ENCODE results near the gene SLC17A8.
"Not testable (repeated sequence)": the region's sequence is repeated elsewhere in the genome, so short reads cannot be mapped to it uniquely, and the experiment has no call there.

Gene SLC17A8

GRCh38 chr12:100372853-100373640 is 16.2 kb downstream of the SLC17A8 start:
- no peak for FAIRE-seq

DNA sequence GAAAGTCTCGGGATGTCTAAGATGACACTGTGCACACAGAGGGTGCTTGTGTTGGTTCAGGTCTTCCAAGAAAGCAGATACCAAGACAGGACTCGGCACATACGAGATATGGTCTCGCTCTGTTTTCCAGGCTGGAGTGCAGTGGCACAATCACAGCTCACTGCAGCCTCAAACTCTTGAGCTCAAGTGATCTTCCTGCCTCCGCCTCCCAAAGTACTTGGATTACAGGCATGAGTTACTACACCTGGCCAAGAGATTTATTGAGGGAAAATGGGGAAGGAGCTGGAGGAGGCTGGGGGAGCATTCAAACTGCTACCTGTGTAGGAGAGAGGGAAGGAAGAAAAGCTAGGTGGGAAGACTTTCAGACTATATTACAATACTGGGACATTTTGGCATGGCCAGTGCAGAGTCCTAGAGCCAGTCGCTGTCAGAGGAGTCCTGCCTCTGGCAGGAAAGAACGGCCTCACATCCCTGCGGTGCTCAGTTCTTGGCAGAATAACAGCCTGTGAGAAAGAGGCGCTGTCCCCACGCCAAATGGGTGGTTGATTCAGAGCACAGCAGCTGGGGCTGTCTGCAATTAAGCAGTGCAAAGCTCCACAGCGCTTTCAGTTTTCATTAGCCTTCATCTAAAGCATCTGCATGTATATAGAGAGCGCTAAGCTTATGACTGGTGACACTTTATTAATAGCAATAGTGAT is 18.3 kb downstream of the SLC17A8 start:
- no peak for FAIRE-seq

GRCh38 chr12:100376161-100376560 is 19.3 kb downstream of the SLC17A8 start:
- no peak for FAIRE-seq

- FAIRE-seq, result no peak
These were observed 24.5 kb downstream of the SLC17A8 start for GRCh38 chr12:100381379-100381778.

GRCh38 chr12:100382338-100382737 is 25.5 kb downstream of the SLC17A8 start:
- FAIRE-seq, result no peak

- FAIRE-seq, result no peak
These were observed 27.0 kb downstream of the SLC17A8 start for GRCh38 chr12:100383586-100384558.

- no peak for FAIRE-seq
These were observed 27.7 kb downstream of the SLC17A8 start for GRCh38 chr12:100384559-100384935.

DNA sequence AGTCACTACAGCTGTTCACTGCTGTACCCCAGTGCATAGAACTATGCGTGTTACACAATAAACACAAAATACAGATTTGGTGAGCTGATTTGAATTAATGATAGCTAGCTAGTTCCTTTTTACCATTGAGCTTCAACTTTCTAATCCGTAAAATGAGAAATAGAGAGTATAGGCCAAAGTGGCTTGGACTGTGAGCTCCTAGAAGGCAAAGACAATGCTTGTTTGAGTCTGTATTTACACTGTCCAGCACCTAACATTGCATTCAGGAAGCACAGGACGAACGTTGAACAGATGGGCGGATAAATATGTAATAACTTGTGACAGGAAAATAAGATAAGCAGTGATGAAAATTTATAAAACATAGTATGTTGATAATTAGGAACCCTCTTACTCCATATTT is 31.5 kb downstream of the SLC17A8 start:
- no peak for FAIRE-seq

DNA sequence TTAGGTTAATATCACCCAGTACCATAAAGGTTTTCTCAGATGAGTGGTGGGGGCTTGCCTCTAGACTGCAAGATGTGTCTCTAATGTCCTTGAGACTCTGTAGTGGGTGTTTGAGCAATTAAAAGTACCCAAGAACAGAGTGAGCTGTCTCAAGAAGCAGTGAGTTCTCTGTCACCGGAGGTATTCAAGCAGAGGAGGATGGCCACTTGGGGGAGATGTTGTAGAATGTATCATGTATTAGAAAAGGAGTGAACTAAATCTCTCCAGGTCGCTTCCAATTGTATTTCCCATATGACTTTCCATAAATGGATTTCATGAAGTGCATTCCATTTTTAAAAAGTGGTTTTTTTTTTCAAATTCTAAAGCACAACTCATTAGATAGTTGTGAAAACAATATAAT is 35.0 kb downstream of the SLC17A8 start:
- FAIRE-seq, result no peak

- no peak for FAIRE-seq
These were observed 36.3 kb downstream of the SLC17A8 start for GRCh38 chr12:100393200-100393599.

DNA sequence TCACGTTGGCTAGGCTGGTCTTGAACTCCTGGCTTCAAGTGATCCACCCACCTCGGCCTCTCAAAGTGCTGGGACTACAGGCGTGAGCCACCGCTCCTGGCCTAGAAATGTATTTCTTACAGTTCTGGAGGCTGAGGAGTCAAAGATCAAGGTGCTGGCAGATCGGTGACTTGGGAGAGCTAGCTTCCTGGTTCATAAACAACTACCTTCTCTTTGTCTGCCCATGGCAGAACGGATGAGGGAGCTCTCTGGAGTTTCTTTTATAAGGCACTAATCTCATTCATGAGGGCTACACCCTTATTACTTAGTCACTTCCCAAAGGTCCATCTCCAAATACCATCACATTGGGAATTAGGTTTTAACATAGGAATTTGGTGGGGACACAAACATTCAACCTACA is 38.9 kb downstream of the SLC17A8 start:
- FAIRE-seq, result no peak

- FAIRE-seq, result no peak
These were observed 41.4 kb downstream of the SLC17A8 start for GRCh38 chr12:100398307-100398706.

- no peak for FAIRE-seq
These were observed 42.2 kb downstream of the SLC17A8 start for GRCh38 chr12:100399095-100399494.

- no peak for FAIRE-seq
These were observed 44.8 kb downstream of the SLC17A8 start for GRCh38 chr12:100401660-100402059.

DNA sequence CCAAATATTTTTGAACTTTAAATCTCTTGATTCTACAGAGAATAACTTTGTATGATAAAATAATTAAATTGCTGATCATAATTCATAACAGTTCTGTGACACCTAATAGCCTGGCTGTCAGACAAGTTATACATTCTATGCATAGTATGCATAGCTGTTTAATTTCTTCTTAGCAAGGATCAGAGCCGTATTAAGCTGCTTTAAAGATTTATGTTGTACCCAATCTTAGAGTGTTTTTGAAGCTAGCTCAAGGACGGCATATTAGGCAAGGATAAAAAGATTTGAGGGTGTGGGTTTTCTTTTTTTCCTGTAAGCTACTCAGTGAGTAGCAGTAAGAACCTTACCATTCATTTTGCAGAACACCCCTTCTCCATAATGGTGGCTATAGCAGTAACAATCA is 45.9 kb downstream of the SLC17A8 start:
- no peak for FAIRE-seq

DNA sequence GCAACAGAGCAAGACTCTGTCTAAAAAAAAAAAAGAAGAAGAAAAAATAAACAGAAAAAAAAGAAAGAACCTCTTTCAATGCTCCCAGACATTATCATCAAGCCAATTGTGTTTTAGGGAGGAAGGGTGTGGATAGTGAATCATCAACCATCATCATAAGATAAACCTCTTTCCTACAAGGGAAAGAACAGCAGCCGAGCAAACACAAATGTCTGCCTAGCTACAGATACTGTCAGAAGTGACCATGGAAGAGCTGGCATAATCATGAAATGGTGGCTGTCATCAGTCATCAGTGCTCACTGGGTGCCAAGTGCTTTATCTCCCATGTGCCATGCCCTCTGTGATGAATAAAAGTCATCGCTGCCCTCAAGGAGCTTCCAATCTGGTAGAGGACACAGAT is 46.6 kb downstream of the SLC17A8 start:
- no peak for FAIRE-seq

- no peak for FAIRE-seq
These were observed 48.0 kb downstream of the SLC17A8 start for GRCh38 chr12:100404769-100405407.

DNA sequence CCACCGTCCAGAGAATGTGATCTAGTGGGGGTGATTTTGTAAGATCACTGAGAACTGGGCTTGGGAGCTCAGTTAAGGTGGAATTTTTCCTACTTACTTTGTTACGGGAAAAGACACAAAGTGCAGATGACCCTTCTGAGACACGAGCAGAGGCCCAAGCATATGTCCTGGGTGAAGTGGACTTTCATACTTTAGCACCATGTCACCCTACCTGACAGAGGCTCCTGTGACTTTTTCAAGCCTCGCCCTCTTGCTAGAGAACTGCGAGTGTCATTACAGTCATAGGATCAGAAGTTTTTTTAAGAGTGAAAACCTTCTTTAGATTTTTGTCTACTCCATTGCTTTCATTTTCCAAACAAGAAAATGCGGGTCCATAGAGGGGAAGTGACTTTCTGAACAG is 56.1 kb downstream of the SLC17A8 start:
- no peak for FAIRE-seq

- no peak for FAIRE-seq
These were observed 57.9 kb downstream of the SLC17A8 start for GRCh38 chr12:100414739-100415138.

- FAIRE-seq, result no peak
These were observed 65.8 kb downstream of the SLC17A8 start for GRCh38 chr12:100422646-100423045.

- FAIRE-seq, result no peak
These were observed 69.3 kb downstream of the SLC17A8 start for GRCh38 chr12:100426145-100426544.

DNA sequence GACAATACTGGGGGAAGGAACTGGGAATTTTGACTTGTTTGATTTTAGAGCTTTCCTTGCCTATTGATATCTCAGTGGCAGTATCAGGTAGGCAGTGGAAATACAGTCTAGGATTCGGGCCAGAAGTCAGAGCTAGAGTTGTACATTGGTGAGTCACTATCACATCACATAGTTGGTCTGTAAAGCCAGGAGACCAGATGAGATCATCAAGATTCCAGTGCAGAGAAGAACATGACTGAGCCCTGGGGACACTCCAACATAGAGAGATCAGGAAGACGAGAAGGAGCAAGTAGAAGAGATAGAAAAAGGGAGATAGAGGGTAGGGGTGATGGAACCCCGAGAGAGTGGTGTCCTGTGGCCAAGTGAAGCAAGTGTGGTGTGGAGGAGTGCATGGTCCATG is 70.2 kb downstream of the SLC17A8 start:
- FAIRE-seq, result no peak

GRCh38 chr12:100430251-100430650 is 73.4 kb downstream of the SLC17A8 start:
- FAIRE-seq, result not testable (repeated sequence)

Data from endometrium (tissue), 2 donors.